SK-N-MC (cell line): ENCODE data around the gene ELMO3.

Experiments used
- DNase-seq: peaks from one replicate; pipeline ENCODE4 v3.0.0-alpha.2; 2011; ENCODE audit warnings: low read depth, low spot score
- H3K27ac ChIP-seq: fragments of 200-600 bp; sonication (generic); 2 replicates; pipeline ENCODE4 v1.5.1; 2016; ENCODE audit warnings: mixed run types
- H3K36me3 ChIP-seq: fragments of 200-600 bp; sonication (generic); 2 replicates; pipeline ENCODE4 v1.6.1; 2017; ENCODE audit warnings: antibody characterized with exemption, low read length, mixed read lengths; ENCODE audit not compliant: insufficient read depth
- H3K4me3 ChIP-seq: fragments of 200-600 bp; sonication (generic); 2 replicates; pipeline ENCODE4 v1.5.1; 2016
- H3K9ac ChIP-seq: fragments of 200-600 bp; sonication (generic); 2 replicates; pipeline ENCODE4 v1.8.0; 2017; ENCODE audit warnings: mixed run types, mixed read lengths; ENCODE audit not compliant: insufficient read length
- H3K9me3 ChIP-seq: fragments of 200-600 bp; sonication (generic); 2 replicates; pipeline ENCODE4 v1.6.1; 2017; ENCODE audit warnings: low read depth, mild to moderate bottlenecking, antibody characterized with exemption, low read length, moderate library complexity, mixed read lengths
- EZH2 ChIP-seq: fragments of 200-600 bp; sonication (generic); IDR thresholded peaks from one replicate; pipeline ENCODE4 v1.6.1; 2017; ENCODE audit warnings: antibody characterized with exemption
- FOXP2 ChIP-seq: optimal IDR thresholded peaks from 2 replicates; pipeline ENCODE3; 2011; ENCODE audit warnings: mild to moderate bottlenecking, moderate library complexity; ENCODE audit not compliant: insufficient read depth; ENCODE audit errors: extremely low read length, control extremely low read depth
- POLR2AphosphoS5 ChIP-seq: IDR thresholded peaks from 2 replicates; pipeline ENCODE4 v1.6.1; 2012; ENCODE audit warnings: mild to moderate bottlenecking, low read depth, low read length, borderline replicate concordance

ELMO3 gene

GRCh38 chr16:67243481-67243880 is 44.5 kb downstream of the ELMO3 start:
- Histone ChIP-seq H3K9ac (no peak overlapping the region), H3K36me3 (no peaks in the 10 kb centered on the region), H3K9me3 (no peaks in the 10 kb centered on the region), H3K4me3 (no peak overlapping the region), H3K27ac (no peak overlapping the region)
- DNase-seq: no peak
- TF ChIP-seq EZH2 (no peak), POLR2AphosphoS5 (no peak), FOXP2 (no peak)

DNA sequence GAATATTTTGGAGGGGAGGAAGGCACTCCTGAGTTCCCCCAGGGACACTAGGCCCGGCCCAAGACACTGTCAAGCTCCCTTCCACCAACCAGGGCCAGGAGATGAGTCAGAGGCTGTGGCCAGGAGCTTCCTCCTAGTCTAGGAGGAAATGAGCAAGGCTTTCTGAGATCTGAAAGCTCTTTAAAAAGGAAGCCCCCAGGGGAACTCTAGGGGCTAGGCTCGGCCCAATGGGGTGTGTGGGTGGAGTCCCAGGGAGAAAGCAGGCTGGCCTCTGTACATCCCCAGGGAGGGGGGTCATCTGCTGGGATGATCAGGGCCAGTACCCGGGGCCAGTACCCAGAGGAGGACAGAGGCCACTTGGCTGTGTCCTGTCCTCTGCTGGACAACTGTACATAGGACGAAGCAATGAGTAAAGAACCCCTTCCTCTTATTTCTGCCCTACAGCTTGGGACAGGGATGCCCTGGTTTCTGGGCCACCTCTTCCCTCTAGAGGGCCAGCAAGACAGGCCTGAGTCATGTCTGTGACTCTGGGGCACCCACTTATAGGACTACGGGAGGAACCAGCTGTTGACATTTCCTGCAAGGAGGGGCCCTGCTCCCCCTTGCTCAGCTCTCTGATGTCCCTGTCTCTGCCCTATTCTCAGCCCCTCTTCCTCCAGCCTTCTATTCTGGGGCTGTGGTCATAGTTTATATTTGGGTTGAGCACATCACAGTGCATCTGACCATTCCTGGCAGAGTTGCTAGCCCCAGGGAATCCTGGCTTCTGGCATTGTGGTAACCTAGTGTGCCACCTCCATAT is 45.7 kb downstream of the ELMO3 start:
- DNase-seq: no peak
- Histone ChIP-seq H3K9me3 (no peaks in the 10 kb centered on the region), H3K27ac (peak overlapping the region; percentile 42; the same call in 1 of the 2 replicates), H3K36me3 (no peaks in the 10 kb centered on the region), H3K4me3 (0 out of 2 replicates have a peak overlapping the region, but pooled peaks have one; percentile 12), H3K9ac (no peak overlapping the region)
- TF ChIP-seq EZH2: no peak
- no peak for TF ChIP-seq FOXP2
- no peak for TF ChIP-seq POLR2AphosphoS5

DNA sequence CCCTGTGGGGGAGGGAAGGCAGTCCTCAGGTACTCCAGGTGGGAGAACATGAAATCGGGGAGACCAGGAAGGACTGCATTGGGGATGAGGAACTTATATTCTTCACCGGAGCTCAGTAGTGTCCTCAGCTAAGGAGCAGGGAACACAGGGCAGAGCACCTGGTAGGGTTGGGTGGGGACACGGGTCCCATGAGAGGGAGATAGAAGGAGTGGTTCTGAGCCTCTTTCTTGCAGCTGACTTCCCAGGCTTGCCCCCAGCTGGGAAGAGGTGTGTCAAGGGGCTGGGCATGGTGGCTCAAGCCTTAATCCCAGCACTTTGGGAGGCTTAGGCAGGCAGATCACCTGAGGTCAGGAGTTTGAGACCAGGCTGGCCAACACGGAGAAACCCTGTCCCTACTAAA is 46.3 kb downstream of the ELMO3 start:
- no peak overlapping the region; the same call in 1 of the 2 replicates for H3K4me3 ChIP-seq

GRCh38 chr16:67245674-67246080 is 46.7 kb downstream of the ELMO3 start:
- Histone ChIP-seq H3K36me3 (no peaks in the 10 kb centered on the region), H3K9me3 (no peaks in the 10 kb centered on the region), H3K9ac (no peak overlapping the region), H3K27ac (no peak overlapping the region), H3K4me3 (peak overlapping the region; percentile 82)
- TF ChIP-seq EZH2 (no peak), POLR2AphosphoS5 (no peak), FOXP2 (no peak)
- DNase-seq: no peak

More for the DNA sequence above, 46.3 kb downstream of the ELMO3 start:
- no peak overlapping the region for H3K9ac ChIP-seq
- no peaks in the 10 kb centered on the region for H3K9me3 ChIP-seq
- no peaks in the 10 kb centered on the region for H3K36me3 ChIP-seq
- TF ChIP-seq POLR2AphosphoS5 (no peak), EZH2 (no peak), FOXP2 (no peak)
- H3K27ac ChIP-seq: no peak overlapping the region
- DNase-seq: no peak

- TF ChIP-seq POLR2AphosphoS5: peak; percentile 33; the same call in 1 of the 2 replicates
- no peak for TF ChIP-seq FOXP2
- TF ChIP-seq EZH2: no peak
- DNase-seq: no peak
- Histone ChIP-seq H3K9ac (no peak overlapping the region), H3K27ac (no peak overlapping the region), H3K36me3 (no peaks in the 10 kb centered on the region), H3K4me3 (peak overlapping the region; percentile 82), H3K9me3 (no peaks in the 10 kb centered on the region)
Measured at GRCh38 chr16:67246081-67246755, 47.3 kb downstream of the ELMO3 start.

DNA sequence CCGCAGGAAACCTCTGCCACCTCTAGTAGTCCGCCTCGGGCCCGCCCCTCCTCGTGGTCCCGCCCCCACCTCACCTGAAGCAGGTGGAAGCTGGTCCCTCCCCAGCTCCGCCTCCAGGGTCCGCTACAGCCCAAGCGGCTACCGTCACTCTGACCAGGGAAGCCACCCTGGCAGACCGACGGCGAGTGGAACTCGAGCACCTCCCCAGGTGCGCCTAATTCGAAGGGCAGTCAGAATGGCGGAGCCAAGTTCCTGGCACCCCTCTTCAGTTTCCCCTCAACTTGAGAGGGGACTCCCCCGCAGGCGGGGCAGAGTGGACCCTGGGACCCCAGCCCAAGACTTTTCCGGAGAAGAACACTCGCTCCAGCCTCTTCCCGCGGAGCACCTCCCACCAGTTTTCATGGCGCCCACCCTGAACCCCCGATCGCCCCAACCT is 47.8 kb downstream of the ELMO3 start:
- DNase-seq: no peak
- Histone ChIP-seq H3K9me3 (no peaks in the 10 kb centered on the region), H3K27ac (no peak overlapping the region), H3K4me3 (peak overlapping the region; percentile 82), H3K9ac (no peak overlapping the region), H3K36me3 (no peaks in the 10 kb centered on the region)
- no peak for TF ChIP-seq POLR2AphosphoS5
- no peak for TF ChIP-seq FOXP2
- no peak for TF ChIP-seq EZH2

- DNase-seq: no peak
- TF ChIP-seq POLR2AphosphoS5 (peak; percentile 59; the same call in 1 of the 2 replicates), FOXP2 (no peak), EZH2 (no peak)
- Histone ChIP-seq H3K4me3 (peak within 1 kb of the TSS; percentile 82), H3K36me3 (no peaks in the 10 kb centered on the region), H3K9ac (peak within 1 kb of the TSS; percentile 37), H3K27ac (no peak within 1 kb of the TSS), H3K9me3 (no peaks in the 10 kb centered on the region)
Measured at GRCh38 chr16:67247192-67248072, 48.5 kb downstream of the ELMO3 start, which contains the start of gene FHOD1. Gene FHOD1 (minus strand): TSS chr16:67247481. CDS start chr16:67247410, 71 bp downstream.

GRCh38 chr16:67248073-67248400 is 49.1 kb downstream of the ELMO3 start:
- no peaks in the 10 kb centered on the region for H3K9me3 ChIP-seq
- TF ChIP-seq POLR2AphosphoS5: no peak
- no peak for TF ChIP-seq FOXP2
- no peak for TF ChIP-seq EZH2
- H3K36me3 ChIP-seq: no peaks in the 10 kb centered on the region
- no peak for DNase-seq
- H3K4me3 ChIP-seq: peak overlapping the region; percentile 82
- no peak overlapping the region for H3K27ac ChIP-seq
- H3K9ac ChIP-seq: peak overlapping the region; percentile 37
